ENCODE data around the gene TWIST2.

The TWIST2 gene

DNA sequence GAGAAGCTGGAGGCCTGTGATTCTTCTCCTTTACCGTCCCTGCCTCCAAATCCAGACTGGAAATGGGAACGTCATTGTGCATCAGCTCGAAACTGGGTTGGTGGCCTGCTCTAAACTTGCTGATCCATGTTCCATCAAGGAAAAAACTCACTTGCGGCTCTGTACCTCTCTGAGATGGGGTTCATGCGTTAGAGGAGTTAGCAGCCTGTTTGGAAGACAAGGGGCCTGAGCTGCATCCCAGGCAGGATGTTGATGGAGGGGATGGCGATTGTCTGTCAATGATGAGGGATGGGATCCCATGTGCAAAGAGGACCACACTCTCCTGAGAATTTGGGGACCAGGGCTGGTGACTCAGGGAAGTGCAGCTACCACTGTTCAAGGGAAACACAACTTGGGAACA, 26.0 kb downstream of the TWIST2 start:
- TF ChIP-seq CTCF (IDR thresholded peaks at IDR 0.05; ENCODE audit: extremely low read depth, insufficient read depth, missing control alignments) = no peak
- DNase-seq (ENCODE audit: low spot score) = no peak
- in situ Hi-C loops (cut with MboI; ENCODE audit: low pct_unique_long_range_greater_than_20kb, low sequenced_read_pairs, unreplicated experiment) = no loop called here

- in situ Hi-C loops (cut with MboI; ENCODE audit: low pct_unique_long_range_greater_than_20kb, low sequenced_read_pairs, unreplicated experiment) = no loop called here
- TF ChIP-seq CTCF (IDR thresholded peaks at IDR 0.05; ENCODE audit: extremely low read depth, insufficient read depth, missing control alignments) = no peak
- DNase-seq (ENCODE audit: low spot score) = no peak
Observed at GRCh38 chr2:238874330-238875050, 26.6 kb downstream of the TWIST2 start.

DNA sequence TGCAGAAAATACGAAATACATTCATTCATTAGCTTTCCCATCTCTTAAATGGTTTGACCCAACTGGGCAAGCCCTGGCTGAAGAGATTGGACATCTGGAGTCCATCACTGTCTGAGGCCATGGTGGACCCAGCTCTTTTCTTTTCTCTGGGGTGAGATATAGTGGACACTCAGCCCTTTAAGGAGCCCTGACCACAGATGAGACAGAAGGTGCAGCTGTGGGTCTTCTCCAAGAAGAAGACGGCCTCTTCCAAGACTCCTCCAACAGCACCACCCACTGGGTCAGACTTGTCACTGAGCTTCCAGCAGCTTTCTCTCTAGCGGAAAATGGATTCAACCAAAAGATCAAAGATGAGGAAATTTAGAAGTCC, 27.2 kb downstream of the TWIST2 start:
- in situ Hi-C loops (cut with MboI; ENCODE audit: low pct_unique_long_range_greater_than_20kb, low sequenced_read_pairs, unreplicated experiment) = no loop called here
- DNase-seq (ENCODE audit: low spot score) = no peak

DNA sequence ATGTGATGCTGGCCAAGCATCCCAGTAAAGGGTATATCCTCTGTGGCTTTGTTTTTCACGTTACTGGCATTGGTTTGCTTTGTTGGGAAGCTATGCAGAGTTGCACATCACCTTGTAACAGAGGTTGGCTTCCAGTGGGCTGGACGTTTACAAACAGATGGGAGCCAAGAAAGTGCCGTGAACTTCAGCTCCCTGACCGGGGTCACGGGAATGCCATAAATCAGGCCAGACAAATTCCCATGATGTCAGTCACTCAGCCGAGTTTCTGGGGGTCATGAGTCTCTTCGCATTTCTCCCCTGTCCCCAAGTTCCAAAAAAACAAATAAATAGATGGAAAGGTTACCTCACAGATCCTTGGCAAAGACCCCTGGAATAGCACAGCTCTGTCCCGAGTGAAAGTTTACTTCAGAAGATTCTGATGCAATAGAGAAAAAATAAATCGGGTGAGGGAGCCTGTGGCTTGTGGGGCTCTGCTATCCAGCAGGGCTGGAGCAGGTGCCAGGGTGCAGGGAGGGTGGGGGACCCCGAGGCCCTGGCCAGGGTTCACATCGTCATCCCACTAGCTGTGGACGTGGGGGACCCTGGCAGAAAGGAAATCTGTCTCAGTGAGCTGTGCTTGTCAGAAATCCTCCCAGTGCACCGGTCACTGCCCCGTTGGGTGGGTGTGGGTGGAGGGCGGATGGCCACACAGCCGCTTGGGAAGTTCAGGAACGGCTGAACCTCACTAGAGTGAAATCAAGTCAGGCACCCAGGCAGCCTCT, 27.8 kb downstream of the TWIST2 start:
- in situ Hi-C loops (cut with MboI; ENCODE audit: low pct_unique_long_range_greater_than_20kb, low sequenced_read_pairs, unreplicated experiment) = no loop called here
- no peak for DNase-seq (ENCODE audit: low spot score)
- no peak for TF ChIP-seq CTCF (IDR thresholded peaks at IDR 0.05; ENCODE audit: extremely low read depth, insufficient read depth, missing control alignments)

More for the DNA sequence above, 27.2 kb downstream of the TWIST2 start:
- TF ChIP-seq CTCF (IDR thresholded peaks at IDR 0.05; ENCODE audit: extremely low read depth, insufficient read depth, missing control alignments) = no peak

DNA sequence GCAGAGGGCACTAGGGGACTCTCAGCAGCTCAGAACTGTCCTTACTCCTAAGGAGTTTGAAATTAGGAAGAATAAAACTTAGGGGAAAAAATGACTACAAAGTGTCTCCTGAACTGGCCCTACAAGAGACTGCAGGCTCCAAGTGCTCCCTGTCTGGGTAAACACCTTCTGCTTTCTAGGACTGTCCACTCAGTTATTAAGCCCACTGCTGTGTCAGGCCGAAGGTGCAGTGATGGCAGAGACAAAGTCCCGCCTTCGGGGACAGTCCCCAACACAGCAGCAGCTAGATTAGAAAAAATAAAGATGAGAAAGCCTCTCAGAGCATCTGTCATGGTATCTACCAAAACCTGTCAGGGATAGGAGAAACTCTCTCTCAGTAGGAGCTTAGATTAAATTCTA, 28.3 kb downstream of the TWIST2 start:
- no peak for TF ChIP-seq CTCF (IDR thresholded peaks at IDR 0.05; ENCODE audit: extremely low read depth, insufficient read depth, missing control alignments)
- DNase-seq (ENCODE audit: low spot score) = no peak
- in situ Hi-C loops (cut with MboI; ENCODE audit: low pct_unique_long_range_greater_than_20kb, low sequenced_read_pairs, unreplicated experiment) = no loop called here

DNA sequence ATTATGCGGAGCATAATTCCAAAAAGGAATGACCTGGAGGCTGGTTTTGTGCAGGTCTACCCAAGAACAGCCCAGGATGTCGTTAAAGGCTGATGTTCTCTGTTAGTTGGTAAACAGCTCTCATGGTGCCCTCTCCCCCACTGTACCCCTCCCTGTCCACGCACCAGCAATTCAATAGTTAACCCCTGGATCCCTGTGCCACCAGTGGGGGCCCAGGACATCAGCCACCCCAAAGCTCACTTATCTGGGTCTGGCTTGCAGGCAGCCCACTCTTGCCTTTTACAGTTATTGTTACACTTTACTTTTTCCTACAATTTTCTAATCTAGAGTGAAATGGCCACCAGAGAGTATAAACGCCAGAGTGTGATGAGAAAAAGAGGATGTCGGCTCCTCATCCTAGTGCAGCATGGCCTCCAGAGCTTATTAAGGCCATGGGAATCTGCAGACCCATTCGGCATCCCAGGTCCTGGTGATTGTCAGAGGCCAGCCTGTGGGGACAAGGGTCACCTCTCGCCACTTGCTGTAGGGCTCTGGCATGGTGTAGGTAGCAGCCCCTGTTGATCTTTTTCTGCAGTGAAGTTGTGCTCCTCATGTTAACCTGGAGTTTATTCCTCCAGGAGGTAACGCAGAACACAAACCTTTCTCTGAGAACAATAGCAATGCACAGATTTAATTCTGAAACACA, 30.3 kb downstream of the TWIST2 start:
- no peak for TF ChIP-seq CTCF (IDR thresholded peaks at IDR 0.05; ENCODE audit: extremely low read depth, insufficient read depth, missing control alignments)
- in situ Hi-C loops (cut with MboI; ENCODE audit: low pct_unique_long_range_greater_than_20kb, low sequenced_read_pairs, unreplicated experiment) = no loop called here
- DNase-seq (ENCODE audit: low spot score) = no peak
